Measurements from ENCODE around the gene COL18A1. TPM values are rescaled to one million over a fixed set of nuclear protein-coding genes. Genes with fewer than 3 reads are reported as not detected.
A peak's percentile ranks its signal among the peaks of the same experiment; 100 is the strongest.
"Not testable (repeated sequence)": the region's sequence is repeated elsewhere in the genome, so short reads cannot be mapped to it uniquely, and the experiment has no call there.

COL18A1 gene
- total RNA-seq (2014; rRNA removed; shearing (Covaris generic)): 3.7 and 3.9 TPM in 2 replicates
- polyA plus RNA-seq (2014; cell fraction: nucleus; rRNA removed): 10.5 and 12.7 TPM in 2 replicates

- no peak for DNase-seq (ENCODE audit: extremely low read depth, low read depth)
Measured at GRCh38 chr21:45404730-45405270, at the start of gene COL18A1. Gene COL18A1 (plus strand): TSS chr21:45405165. CDS start chr21:45405231, 66 bp downstream.

- DNase-seq (ENCODE audit: extremely low read depth, low read depth): no peak
Measured at GRCh38 chr21:45355573-45355972, 49.4 kb upstream of the COL18A1 start.

- DNase-seq (ENCODE audit: extremely low read depth, low read depth): no peak
Measured at GRCh38 chr21:45356251-45356650, 48.7 kb upstream of the COL18A1 start.

GRCh38 chr21:45356653-45357435, 48.1 kb upstream of the COL18A1 start:
- DNase-seq (ENCODE audit: extremely low read depth, low read depth): no peak

GRCh38 chr21:45357436-45358260, 47.3 kb upstream of the COL18A1 start:
- no peak for DNase-seq (ENCODE audit: extremely low read depth, low read depth)

GRCh38 chr21:45358261-45358670, 46.7 kb upstream of the COL18A1 start:
- DNase-seq (ENCODE audit: extremely low read depth, low read depth): no peak

- no peak for DNase-seq (ENCODE audit: extremely low read depth, low read depth)
Measured at GRCh38 chr21:45358711-45359310, 46.2 kb upstream of the COL18A1 start.

GRCh38 chr21:45359451-45360217, 45.3 kb upstream of the COL18A1 start:
- no peak for DNase-seq (ENCODE audit: extremely low read depth, low read depth)

GRCh38 chr21:45361033-45361997, 43.6 kb upstream of the COL18A1 start:
- DNase-seq (ENCODE audit: extremely low read depth, low read depth): no peak

- no peak for DNase-seq (ENCODE audit: extremely low read depth, low read depth)
Measured at GRCh38 chr21:45362077-45362747, 42.8 kb upstream of the COL18A1 start.

GRCh38 chr21:45362748-45363145, 42.2 kb upstream of the COL18A1 start:
- no peak for DNase-seq (ENCODE audit: extremely low read depth, low read depth)

- DNase-seq (ENCODE audit: extremely low read depth, low read depth): not testable (repeated sequence)
Measured at GRCh38 chr21:45363272-45363671, 41.7 kb upstream of the COL18A1 start.

GRCh38 chr21:45363921-45364467, 41.0 kb upstream of the COL18A1 start:
- DNase-seq (ENCODE audit: extremely low read depth, low read depth): peak; percentile 63

GRCh38 chr21:45364468-45365185, 40.3 kb upstream of the COL18A1 start:
- no peak for DNase-seq (ENCODE audit: extremely low read depth, low read depth)

- no peak for DNase-seq (ENCODE audit: extremely low read depth, low read depth)
Measured at GRCh38 chr21:45365186-45365607, 39.8 kb upstream of the COL18A1 start.

GRCh38 chr21:45365608-45366241, 39.2 kb upstream of the COL18A1 start:
- no peak for DNase-seq (ENCODE audit: extremely low read depth, low read depth)

- DNase-seq (ENCODE audit: extremely low read depth, low read depth): no peak
Measured at GRCh38 chr21:45366476-45366875, 38.5 kb upstream of the COL18A1 start.

All from NCI-H460 (cell line).